NCI-H2029 (cell line): ENCODE results near the gene ZNF598.
"Not testable (repeated sequence)": the region's sequence is repeated elsewhere in the genome, so short reads cannot be mapped to it uniquely, and the experiment has no call there.

Source experiments
- DNase-seq: peaks from one replicate; lab custom pipeline; 2025; lab: John Stamatoyannopoulos, UW

Gene ZNF598

GRCh38 chr16:1958143-1958491 is 51.5 kb downstream of the ZNF598 start:
- DNase-seq, result not testable (repeated sequence)

GRCh38 chr16:1957434-1958142 is 52.0 kb downstream of the ZNF598 start:
- not testable (repeated sequence) for DNase-seq

GRCh38 chr16:1953734-1954133 is 55.9 kb downstream of the ZNF598 start:
- no peak for DNase-seq

GRCh38 chr16:1950559-1950958 is 59.1 kb downstream of the ZNF598 start:
- DNase-seq, result no peak

- DNase-seq, result no peak
Measured at GRCh38 chr16:1950047-1950446, 59.6 kb downstream of the ZNF598 start.

- DNase-seq, result no peak
Measured at GRCh38 chr16:1949507-1949906, 60.1 kb downstream of the ZNF598 start.
